ENCODE data around the gene CFAP70.

CFAP70 gene

DNA sequence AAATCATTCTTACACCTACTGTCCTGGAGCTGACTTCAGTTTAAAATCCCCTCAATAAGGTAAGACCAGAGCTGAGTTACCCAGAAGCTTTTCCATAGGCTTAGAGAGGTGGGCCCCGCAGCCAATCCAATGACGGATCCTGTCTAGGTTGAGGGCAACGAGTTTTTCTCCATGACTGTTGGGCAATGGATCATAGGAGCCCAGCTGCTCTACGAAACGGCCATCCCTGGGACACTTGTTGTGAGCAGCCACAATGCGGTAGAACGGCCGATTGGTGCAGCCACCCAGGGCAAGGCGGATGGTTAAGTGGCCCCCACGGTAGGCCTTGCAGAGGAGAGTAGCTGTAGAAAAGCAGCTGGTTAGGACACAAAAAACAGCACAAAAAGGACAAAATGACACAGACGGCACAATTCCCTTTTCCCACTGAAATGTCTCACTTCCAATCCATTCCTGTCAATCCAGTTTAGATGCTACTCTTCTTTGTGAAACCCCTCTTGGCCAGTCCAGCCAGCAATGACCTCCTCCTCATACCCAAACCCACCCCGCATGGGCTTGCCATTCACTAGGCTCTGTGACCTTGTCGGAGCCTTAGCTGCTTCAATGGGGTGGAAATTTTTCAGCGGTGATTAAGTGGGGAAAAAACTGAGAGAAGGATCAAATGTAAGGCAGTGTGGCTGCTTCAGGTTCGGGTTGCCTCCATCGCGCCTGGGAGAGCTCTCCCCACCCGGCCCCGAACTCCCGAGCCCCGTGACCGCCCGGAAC lies 106.8 kb downstream of the CFAP70 start:
- H3K4me3 ChIP-seq (ENCODE audit: low read length): peak overlapping the region; percentile 87
- H3K9me3 ChIP-seq (replicated peaks; ENCODE audit: low read length): no peaks in the 10 kb centered on the region
- H3K36me3 ChIP-seq (ENCODE audit: insufficient read depth, low read length): peaks cover 14% of the 10 kb centered on the region
- H3K4me1 ChIP-seq (ENCODE audit: control insufficient read depth, insufficient read depth, low read length): peaks cover 18% of the 10 kb centered on the region
- H3K4me2 ChIP-seq (ENCODE audit: low read length): peak overlapping the region; percentile 91
- H3K9ac ChIP-seq (ENCODE audit: low read depth, low read length): peak overlapping the region; percentile 97
- no peaks in the 10 kb centered on the region for H3K27me3 ChIP-seq (ENCODE audit: control insufficient read depth, insufficient read depth, low read length)

DNA sequence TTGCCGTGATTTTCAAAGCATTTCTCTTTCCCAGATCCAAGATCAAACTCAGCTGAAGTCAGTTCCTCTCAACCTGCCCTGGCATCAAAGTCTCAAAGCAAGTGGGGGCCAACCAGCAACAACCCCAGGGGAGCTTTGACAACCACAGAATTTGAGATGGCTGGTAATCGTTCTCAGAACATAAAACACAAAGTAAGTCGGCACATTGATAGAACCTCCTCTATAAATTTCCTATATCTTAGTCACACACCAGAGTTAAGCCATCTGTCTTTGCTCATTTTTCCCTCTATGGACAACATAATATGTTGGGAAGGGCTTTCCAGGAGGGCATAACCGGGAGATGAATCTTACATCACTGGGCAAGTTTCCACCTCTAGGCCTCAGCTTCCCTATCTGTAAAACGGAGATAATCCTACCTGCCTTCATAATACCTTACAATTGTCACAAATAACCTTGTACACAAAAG lies 110.4 kb downstream of the CFAP70 start:
- Histone ChIP-seq H3K27me3 (ENCODE audit: control insufficient read depth, insufficient read depth, low read length) (no peaks in the 10 kb centered on the region), H3K4me1 (ENCODE audit: control insufficient read depth, insufficient read depth, low read length) (peaks cover 24% of the 10 kb centered on the region), H3K4me2 (ENCODE audit: low read length) (peak overlapping the region; percentile 81), H3K9ac (ENCODE audit: low read depth, low read length) (peak overlapping the region; percentile 91), H3K9me3 (replicated peaks; ENCODE audit: low read length) (no peaks in the 10 kb centered on the region), H3K4me3 (ENCODE audit: low read length) (no peak overlapping the region), H3K36me3 (ENCODE audit: insufficient read depth, low read length) (peaks cover 33% of the 10 kb centered on the region)

DNA sequence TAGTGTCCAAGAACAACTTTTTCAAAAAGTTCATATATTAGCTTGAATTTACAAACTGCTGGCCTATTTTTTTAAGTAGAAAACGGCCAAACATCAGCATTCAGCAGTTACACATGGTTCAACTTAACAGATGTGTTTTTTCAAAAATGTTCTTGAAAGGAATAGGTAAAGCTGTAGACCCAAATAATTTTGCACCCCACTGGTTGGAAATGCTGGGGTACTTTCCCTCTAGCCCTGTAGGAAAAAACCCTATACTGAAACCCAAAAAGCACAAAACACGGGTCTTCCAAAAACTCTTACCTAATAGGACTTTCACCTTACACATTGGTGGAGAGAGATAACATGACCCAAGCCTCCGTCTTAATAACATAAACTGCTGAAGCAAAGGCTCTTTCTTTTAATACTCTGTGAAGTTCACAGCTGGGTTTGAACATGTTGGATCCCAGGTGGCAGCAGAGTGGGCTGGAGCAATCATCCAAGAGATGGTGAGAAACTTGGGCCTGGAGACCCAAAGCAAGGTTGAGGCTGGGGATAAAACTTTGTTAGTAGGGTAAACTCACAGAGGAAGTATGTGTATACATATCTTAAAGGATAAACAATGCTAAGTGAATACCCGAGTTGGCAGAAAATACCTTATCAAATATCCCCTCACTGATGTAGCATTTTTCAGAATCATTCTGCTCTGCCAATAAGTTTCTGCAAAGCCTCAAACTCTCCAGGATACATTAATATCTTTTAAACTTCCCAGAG lies 111.0 kb downstream of the CFAP70 start:
- Histone ChIP-seq H3K9me3 (replicated peaks; ENCODE audit: low read length) (no peaks in the 10 kb centered on the region), H3K4me2 (ENCODE audit: low read length) (peak overlapping the region; percentile 81), H3K36me3 (ENCODE audit: insufficient read depth, low read length) (peaks cover 39% of the 10 kb centered on the region), H3K4me3 (ENCODE audit: low read length) (peak overlapping the region; percentile 92), H3K4me1 (ENCODE audit: control insufficient read depth, insufficient read depth, low read length) (peaks cover 24% of the 10 kb centered on the region), H3K27me3 (ENCODE audit: control insufficient read depth, insufficient read depth, low read length) (no peaks in the 10 kb centered on the region), H3K9ac (ENCODE audit: low read depth, low read length) (peak overlapping the region; percentile 91)

DNA sequence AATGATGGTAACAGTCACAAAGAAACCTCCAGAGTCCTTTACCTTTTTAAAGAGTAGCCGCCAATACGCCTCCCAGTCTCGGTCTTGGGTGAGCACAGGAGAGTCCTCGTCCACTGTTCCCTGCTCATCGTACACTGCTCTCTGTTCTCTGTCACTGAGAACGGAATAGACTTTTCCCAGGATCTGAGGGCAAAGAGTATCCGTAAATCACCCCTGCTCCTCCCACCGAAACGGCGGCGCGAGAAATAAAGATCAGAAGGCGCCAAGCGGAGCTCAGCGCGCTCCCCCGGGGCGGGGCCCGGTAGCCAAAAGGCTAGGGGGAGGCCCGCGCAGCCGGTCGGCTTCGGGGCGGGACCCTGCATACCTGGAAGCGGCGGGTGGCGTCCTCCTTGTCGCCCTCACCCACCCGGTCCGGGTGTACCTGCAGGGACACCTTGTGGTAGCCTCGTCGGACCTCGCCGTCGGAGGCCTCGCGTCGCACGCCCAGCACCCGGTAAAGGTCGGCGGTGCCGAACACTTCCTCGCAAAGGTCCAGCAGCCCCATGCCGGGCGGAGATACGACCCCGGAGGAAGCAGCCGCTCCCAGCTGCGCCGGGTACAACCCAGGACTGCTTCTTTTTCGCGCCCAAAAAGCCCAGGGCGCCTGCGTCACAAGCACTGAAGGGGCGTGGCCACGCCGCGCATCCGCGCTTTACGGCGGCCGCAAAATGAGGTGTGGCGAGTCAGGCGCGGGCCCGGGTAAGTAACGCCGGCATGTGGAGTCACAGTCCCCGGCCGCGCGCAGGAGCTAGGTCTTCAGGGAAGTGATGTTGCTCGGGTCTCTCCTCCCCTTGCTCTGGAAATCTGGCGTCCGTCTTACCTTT lies 111.8 kb downstream of the CFAP70 start, which contains the start of gene DNAJC9:
TSS of gene DNAJC9 (minus strand) at position 610 of the 863 bp plus-strand sequence. CDS start at position 544, 66 bp downstream.
- H3K36me3 ChIP-seq (ENCODE audit: insufficient read depth, low read length): peaks cover 47% of the 10 kb centered on the region
- H3K4me1 ChIP-seq (ENCODE audit: control insufficient read depth, insufficient read depth, low read length): peaks cover 24% of the 10 kb centered on the region
- peak within 1 kb of the TSS; percentile 92 for H3K4me3 ChIP-seq (ENCODE audit: low read length)
- H3K9ac ChIP-seq (ENCODE audit: low read depth, low read length): peak within 1 kb of the TSS; percentile 91
- no peaks in the 10 kb centered on the region for H3K27me3 ChIP-seq (ENCODE audit: control insufficient read depth, insufficient read depth, low read length)
- peak within 1 kb of the TSS; percentile 81 for H3K4me2 ChIP-seq (ENCODE audit: low read length)
- no peaks in the 10 kb centered on the region for H3K9me3 ChIP-seq (replicated peaks; ENCODE audit: low read length)

DNA sequence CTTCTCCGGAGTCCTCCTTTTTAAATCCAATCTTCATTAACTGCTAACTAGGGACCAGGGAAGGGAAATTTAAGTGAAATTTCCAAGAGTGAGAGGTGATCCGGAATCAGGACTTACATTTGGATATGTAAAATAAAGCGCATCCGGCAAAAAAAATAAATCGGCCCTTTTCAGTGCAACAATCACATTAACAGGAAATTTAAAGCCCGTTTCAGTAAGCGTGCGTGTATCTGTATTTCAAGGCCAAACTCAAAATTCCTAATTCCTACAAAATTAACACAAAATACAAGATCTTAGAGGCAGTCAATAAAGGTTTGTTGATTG lies 112.4 kb downstream of the CFAP70 start:
- Histone ChIP-seq H3K4me3 (ENCODE audit: low read length) (peak overlapping the region; percentile 92), H3K4me2 (ENCODE audit: low read length) (peak overlapping the region; percentile 81), H3K36me3 (ENCODE audit: insufficient read depth, low read length) (peaks cover 53% of the 10 kb centered on the region), H3K4me1 (ENCODE audit: control insufficient read depth, insufficient read depth, low read length) (peaks cover 20% of the 10 kb centered on the region), H3K27me3 (ENCODE audit: control insufficient read depth, insufficient read depth, low read length) (no peaks in the 10 kb centered on the region), H3K9ac (ENCODE audit: low read depth, low read length) (peak overlapping the region; percentile 91), H3K9me3 (replicated peaks; ENCODE audit: low read length) (no peaks in the 10 kb centered on the region)

DNA sequence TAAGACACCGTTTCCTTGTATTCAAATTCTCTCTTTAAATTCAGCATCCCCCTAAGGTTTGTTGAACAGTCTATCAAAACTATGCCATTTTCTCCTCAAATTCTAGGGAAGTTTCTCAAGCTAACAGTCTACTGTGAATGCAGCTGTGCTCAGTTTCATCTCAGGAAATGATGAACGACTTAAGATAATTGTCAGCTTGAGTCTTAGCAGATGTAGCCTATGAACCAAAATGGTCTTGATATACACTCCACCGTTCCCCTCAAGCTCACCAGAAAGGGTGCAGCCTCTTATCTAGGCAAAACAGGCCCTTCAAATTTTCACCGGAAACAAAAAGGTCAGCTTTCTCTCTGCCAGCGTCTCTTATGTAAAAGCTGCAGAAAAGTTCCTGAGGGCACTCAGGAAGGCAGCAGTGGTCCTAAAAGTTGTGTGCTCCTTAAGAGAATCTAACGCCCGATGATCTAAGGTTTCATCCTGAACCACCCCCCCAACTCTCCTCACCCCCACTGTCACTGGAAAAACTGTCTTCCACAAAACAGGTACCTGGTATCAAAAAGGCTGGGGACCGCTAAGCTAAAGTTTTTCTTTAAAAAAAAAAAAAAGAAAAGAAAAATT lies 113.7 kb downstream of the CFAP70 start:
- Histone ChIP-seq H3K4me3 (ENCODE audit: low read length) (peak overlapping the region; percentile 92), H3K4me2 (ENCODE audit: low read length) (peak overlapping the region; percentile 81), H3K4me1 (ENCODE audit: control insufficient read depth, insufficient read depth, low read length) (peaks cover 20% of the 10 kb centered on the region), H3K9ac (ENCODE audit: low read depth, low read length) (peak overlapping the region; percentile 91), H3K36me3 (ENCODE audit: insufficient read depth, low read length) (peaks cover 53% of the 10 kb centered on the region), H3K27me3 (ENCODE audit: control insufficient read depth, insufficient read depth, low read length) (no peaks in the 10 kb centered on the region), H3K9me3 (replicated peaks; ENCODE audit: low read length) (no peaks in the 10 kb centered on the region)

DNA sequence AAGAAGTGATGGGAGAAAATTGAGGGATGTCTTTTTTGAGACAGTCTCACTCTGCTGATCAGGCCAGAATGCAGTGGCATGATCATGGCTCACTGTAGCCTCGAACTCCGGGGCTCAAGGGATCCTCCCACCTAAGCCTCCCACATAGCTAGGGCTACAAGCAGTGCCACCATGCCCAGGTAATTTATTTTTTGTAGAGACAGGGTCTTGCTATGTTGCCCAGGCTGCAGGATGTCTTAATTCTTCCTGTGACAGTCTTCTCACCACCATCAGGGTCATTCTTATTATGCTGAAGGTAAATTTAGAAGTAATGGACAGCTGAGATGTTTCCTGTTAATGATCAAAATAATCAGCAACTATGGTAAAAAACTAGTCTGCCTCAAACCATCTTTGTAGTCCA lies 118.8 kb downstream of the CFAP70 start:
- peaks cover 4% of the 10 kb centered on the region for H3K4me1 ChIP-seq (ENCODE audit: control insufficient read depth, insufficient read depth, low read length)
- no peaks in the 10 kb centered on the region for H3K9me3 ChIP-seq (replicated peaks; ENCODE audit: low read length)
- H3K4me3 ChIP-seq (ENCODE audit: low read length): no peak overlapping the region
- no peaks in the 10 kb centered on the region for H3K27me3 ChIP-seq (ENCODE audit: control insufficient read depth, insufficient read depth, low read length)
- H3K9ac ChIP-seq (ENCODE audit: low read depth, low read length): no peak overlapping the region
- no peak overlapping the region for H3K4me2 ChIP-seq (ENCODE audit: low read length)
- peaks cover 72% of the 10 kb centered on the region for H3K36me3 ChIP-seq (ENCODE audit: insufficient read depth, low read length)

DNA sequence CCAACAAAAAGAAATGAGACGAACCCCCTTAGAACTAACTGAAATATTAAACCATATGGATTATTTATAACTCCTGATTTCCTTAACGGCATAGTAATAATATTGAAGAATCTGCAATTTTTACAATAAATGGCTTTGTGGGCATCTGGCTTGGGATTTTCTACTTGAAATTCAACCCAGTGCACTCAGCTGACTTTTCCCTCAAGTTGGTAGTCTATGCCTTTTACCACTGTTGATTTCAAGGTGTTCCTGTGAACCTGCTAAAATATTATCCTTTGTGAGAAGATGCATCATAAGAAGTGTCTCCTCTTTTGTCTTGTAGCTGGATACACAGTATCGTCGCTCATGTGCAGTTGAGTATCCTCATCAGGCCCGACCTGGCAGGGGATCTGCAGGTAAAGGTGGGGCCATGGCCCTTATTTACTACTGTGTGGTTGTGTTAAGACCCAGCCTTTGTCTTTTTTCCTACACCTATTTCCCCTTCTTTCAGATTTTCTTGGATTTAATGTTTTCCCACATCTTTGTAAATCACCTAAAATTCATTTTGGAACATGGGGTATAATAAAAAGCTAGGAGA lies 119.6 kb downstream of the CFAP70 start:
- Histone ChIP-seq H3K4me3 (ENCODE audit: low read length) (no peak overlapping the region), H3K4me2 (ENCODE audit: low read length) (no peak overlapping the region), H3K27me3 (ENCODE audit: control insufficient read depth, insufficient read depth, low read length) (no peaks in the 10 kb centered on the region), H3K36me3 (ENCODE audit: insufficient read depth, low read length) (peaks cover 72% of the 10 kb centered on the region), H3K4me1 (ENCODE audit: control insufficient read depth, insufficient read depth, low read length) (no peaks in the 10 kb centered on the region), H3K9ac (ENCODE audit: low read depth, low read length) (no peak overlapping the region), H3K9me3 (replicated peaks; ENCODE audit: low read length) (no peaks in the 10 kb centered on the region)

DNA sequence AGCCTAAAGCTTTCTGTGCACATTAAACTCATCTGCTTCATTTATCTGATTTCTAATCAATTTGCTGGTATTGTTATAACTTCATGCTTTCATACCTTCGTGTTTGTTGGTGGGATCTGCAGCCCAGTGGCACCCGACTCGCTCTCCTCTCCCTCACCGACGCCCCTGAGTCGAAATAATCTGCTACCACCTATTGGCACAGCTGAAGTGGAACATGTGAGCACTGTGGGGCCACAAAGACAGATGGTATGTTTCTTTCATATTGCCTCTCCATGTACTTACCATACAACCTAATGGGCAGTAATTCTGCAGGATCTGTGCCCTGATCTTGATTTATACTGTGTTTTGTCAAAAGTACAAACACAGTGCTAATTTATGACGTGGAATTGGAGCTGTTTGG lies 124.0 kb downstream of the CFAP70 start:
- no peaks in the 10 kb centered on the region for H3K27me3 ChIP-seq (ENCODE audit: control insufficient read depth, insufficient read depth, low read length)
- no peak overlapping the region for H3K9ac ChIP-seq (ENCODE audit: low read depth, low read length)
- no peaks in the 10 kb centered on the region for H3K4me1 ChIP-seq (ENCODE audit: control insufficient read depth, insufficient read depth, low read length)
- no peak overlapping the region for H3K4me2 ChIP-seq (ENCODE audit: low read length)
- no peak overlapping the region for H3K4me3 ChIP-seq (ENCODE audit: low read length)
- peaks cover 40% of the 10 kb centered on the region for H3K36me3 ChIP-seq (ENCODE audit: insufficient read depth, low read length)
- H3K9me3 ChIP-seq (replicated peaks; ENCODE audit: low read length): no peaks in the 10 kb centered on the region

DNA sequence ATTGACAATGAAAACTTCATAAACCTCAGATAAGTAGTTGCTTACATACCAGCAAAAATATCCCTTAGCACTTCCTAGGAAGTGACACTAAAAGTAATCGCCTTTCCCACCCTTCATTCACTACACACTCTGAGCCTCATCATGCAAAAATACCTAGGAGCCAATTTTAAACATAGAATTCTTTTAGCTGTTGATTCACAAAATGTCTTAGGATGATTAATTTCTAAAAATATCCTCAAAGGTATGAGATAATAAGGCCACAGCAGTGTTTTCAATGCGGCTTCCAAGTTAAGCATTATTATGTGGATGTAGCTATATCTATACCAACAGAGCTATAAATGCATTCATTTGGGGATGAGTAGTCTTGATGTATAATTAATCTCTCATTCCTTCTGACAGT lies 124.8 kb downstream of the CFAP70 start:
- Histone ChIP-seq H3K4me2 (ENCODE audit: low read length) (no peak overlapping the region), H3K27me3 (ENCODE audit: control insufficient read depth, insufficient read depth, low read length) (no peaks in the 10 kb centered on the region), H3K4me3 (ENCODE audit: low read length) (no peak overlapping the region), H3K36me3 (ENCODE audit: insufficient read depth, low read length) (peaks cover 32% of the 10 kb centered on the region), H3K9me3 (replicated peaks; ENCODE audit: low read length) (no peaks in the 10 kb centered on the region), H3K4me1 (ENCODE audit: control insufficient read depth, insufficient read depth, low read length) (no peaks in the 10 kb centered on the region), H3K9ac (ENCODE audit: low read depth, low read length) (no peak overlapping the region)
